Epithelial cell of prostate (primary cell): ENCODE measurements around the gene PRXL2B.
"Not testable (repeated sequence)": the region's sequence is repeated elsewhere in the genome, so short reads cannot be mapped to it uniquely, and the experiment has no call there.

Experiments used
- DNase-seq: peaks from one replicate; pipeline ENCODE4 v3.0.0-alpha.2; 2011; ENCODE audit warnings: low read depth, low spot score
- H3K27ac ChIP-seq: fragments of 450-650 bp; 2 replicates; pipeline ENCODE4 v1.5.1; 2017; ENCODE audit warnings: mild to moderate bottlenecking

Gene PRXL2B

GRCh38 chr1:2549367-2550029, 37.1 kb upstream of the PRXL2B start:
- H3K27ac ChIP-seq: peak overlapping the region; percentile 85
- not testable (repeated sequence) for DNase-seq

- H3K27ac ChIP-seq, DNase-seq: not testable (repeated sequence)
These were observed 36.2 kb upstream of the PRXL2B start for GRCh38 chr1:2550309-2550861.

DNA sequence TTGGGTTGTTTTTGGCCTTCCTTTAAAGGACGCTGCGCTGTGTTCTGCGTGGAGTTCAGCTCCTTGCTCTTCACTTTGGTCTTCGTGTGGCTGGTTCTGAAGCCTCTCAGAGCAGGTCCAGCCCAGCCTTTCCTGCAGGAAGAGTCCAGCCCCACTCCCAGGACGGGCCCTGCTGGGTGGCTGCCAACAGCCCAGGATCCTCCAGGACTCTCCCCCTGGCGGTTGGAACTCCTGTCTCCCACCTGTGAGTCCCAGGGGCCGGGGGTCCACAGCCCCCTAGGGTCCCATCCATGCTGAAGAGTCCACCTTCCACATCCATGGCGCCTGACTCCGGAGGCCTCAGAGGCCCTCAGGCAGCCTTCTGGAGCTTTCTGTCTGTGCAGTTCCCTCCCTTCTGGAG, 35.0 kb upstream of the PRXL2B start:
- not testable (repeated sequence) for DNase-seq, H3K27ac ChIP-seq

- H3K27ac ChIP-seq: no peak overlapping the region
- no peak for DNase-seq
These were observed 34.4 kb upstream of the PRXL2B start for GRCh38 chr1:2552189-2552588.

GRCh38 chr1:2553076-2553475, 33.5 kb upstream of the PRXL2B start:
- DNase-seq, H3K27ac ChIP-seq: not testable (repeated sequence)

DNA sequence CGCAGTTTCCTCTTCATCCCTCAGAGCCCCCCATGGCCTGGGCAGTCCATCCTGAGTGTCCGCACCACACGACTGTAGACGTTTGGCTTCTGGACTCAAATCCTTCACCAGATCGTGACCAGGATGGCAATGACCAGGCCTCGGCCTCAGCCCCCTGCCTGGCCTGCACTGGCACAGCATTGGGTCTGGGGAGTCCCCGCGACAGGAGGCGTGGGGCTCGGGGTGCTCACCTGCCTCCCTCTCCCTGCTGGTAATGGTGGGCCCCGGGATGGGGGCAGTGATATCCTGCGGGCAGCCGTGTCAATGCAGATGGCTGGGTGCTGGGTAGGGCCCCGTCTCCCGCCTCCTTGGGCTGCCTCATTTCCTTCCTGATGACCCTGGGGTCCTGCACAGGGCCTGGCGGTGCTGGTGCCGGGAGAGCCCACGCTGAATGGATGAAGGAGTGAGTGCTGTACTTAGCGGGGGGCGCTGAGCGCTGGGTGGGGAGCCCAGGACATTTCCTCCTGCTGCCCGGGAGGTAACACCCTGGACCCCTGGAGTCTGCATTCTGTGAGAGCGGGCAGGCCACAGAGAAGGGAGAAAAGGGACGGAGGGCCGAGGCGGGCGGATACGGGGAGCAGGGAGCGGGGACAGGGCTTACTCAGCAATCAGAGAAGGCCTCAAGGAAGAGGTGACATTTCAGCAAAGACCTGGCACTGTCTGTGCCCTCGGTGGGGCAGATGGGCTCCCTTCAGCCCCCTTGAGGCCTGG, 32.5 kb upstream of the PRXL2B start:
- H3K27ac ChIP-seq: no peak overlapping the region
- no peak for DNase-seq

GRCh38 chr1:2554621-2555387, 31.8 kb upstream of the PRXL2B start:
- H3K27ac ChIP-seq: no peak overlapping the region
- DNase-seq: no peak

GRCh38 chr1:2555634-2556276, 30.8 kb upstream of the PRXL2B start:
- H3K27ac ChIP-seq: peak overlapping the region; percentile 52
- DNase-seq: no peak

- no peak for DNase-seq
- peak within 1 kb of the TSS; percentile 52 for H3K27ac ChIP-seq
These were observed 30.3 kb upstream of the PRXL2B start, which contains the start of gene TNFRSF14 for GRCh38 chr1:2556277-2556677. Gene TNFRSF14 (plus strand): TSS chr1:2556371. CDS start chr1:2556665, 294 bp downstream.

DNA sequence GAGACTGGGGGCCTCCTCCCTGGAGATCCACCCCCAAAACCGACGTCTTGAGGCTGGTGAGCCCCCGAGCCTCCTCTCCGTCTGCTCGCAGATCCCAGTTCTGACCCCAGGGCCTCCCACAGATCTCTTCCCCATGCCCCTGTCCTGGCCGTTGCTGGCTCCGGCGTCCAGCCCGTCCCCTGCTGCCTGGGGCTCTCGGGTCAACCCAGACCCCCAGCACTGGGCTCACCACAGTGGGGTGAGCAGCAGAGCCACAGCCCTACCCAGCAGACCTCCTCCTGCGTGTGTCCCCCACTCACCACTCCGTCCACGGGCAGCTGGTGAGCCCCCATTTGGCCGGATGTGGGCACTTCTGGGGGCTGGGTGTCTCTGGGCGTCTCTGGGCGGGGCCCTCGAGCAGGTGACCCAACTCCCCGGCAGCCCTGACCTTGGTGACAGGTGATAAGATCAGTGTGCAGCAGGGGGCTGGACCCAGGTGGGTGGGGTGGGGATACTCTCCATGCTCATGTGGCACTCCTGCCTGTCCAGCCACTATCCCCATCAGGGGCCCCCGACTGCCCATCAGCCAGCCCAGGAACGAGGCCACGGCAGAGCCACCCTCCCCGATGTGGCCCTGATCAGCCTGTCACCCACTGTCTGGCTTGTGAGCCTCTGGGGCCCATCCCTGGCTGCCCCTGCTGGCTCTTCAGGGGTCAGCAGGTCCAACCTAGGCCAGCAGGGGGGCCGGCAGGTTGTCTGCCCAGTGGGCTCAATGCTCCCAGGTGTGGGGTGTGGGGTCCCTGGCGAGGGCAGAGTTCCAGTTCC, 29.7 kb upstream of the PRXL2B start:
- DNase-seq: no peak
- peak overlapping the region; percentile 52 for H3K27ac ChIP-seq

DNA sequence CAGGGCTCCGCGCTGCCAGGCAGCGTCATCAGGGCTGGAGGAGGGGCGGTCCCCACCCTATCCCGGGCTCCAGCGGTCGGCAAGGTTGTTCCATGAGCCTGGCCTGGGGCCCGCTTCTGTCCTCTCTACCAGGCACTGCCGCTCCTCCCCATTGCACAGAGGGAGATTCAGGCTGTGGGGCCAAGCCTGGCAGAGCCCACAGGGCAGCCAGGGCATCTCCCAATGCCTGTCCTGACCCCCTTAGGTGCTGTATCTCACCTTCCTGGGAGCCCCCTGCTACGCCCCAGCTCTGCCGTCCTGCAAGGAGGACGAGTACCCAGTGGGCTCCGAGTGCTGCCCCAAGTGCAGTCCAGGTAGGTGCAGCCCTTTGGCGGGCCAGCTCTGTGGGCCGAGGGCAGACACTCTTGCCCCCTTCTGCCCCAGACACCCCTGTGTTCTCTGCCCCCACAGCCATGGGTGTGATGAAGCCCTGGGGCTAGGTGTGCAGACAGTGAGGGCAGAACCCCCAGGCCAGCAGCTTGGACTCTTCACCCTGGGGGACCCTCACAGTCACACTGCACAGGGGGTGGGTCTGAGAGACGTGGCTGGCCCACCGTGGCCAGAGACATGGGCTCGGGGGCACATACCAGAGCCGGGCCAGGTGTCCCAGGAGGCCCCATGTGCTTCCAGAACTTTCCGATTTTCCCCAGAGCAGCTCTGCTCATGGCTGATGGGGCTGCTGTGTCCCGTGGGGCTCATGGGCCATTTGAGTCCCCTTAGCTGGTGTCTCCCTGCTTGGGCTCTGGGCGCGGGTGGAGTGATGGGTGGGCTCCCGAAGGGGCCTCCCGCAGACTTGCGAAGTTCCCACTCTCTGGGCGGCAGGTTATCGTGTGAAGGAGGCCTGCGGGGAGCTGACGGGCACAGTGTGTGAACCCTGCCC, 28.8 kb upstream of the PRXL2B start:
- DNase-seq: no peak
- H3K27ac ChIP-seq: no peak overlapping the region

GRCh38 chr1:2558420-2558819, 28.2 kb upstream of the PRXL2B start:
- no peak overlapping the region for H3K27ac ChIP-seq
- no peak for DNase-seq

- no peak for DNase-seq
- no peak overlapping the region for H3K27ac ChIP-seq
These were observed 27.7 kb upstream of the PRXL2B start for GRCh38 chr1:2558861-2559260.

DNA sequence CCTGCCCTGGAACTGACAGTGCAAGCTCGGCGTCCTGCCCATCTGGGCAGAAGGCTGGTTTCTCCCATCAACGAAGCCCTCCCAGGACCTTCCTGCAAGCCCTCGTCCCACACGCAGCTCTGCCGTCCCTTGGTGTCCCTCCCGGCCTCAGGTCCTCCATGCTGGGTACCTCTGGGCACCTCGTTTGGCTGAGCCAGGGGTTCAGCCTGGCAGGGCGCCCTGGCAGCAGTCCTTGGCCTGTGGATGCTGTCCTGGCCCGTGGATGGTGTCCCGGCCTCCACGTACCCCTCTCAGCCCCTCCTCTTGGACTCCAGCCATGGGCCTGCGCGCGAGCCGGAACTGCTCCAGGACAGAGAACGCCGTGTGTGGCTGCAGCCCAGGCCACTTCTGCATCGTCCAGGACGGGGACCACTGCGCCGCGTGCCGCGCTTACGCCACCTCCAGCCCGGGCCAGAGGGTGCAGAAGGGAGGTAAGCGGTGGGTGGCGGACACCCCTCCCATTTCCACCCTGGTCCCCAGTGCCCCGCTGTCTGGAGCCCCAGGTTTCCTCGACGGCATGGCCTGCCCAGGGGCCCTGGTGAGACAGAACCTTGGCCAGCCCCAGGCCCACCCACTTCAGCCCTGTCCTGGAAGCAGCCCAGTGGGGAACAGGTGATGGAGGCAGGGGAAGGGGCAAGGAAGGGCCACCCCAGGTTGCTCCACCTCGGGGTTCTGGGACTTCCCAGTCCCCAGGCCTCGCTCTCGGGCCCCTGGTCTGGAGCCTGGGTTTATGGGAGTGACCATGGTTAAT, 26.9 kb upstream of the PRXL2B start:
- no peak overlapping the region for H3K27ac ChIP-seq
- no peak for DNase-seq

GRCh38 chr1:2560299-2561073, 26.1 kb upstream of the PRXL2B start:
- no peak overlapping the region for H3K27ac ChIP-seq
- DNase-seq: no peak

- no peak overlapping the region for H3K27ac ChIP-seq
- no peak for DNase-seq
These were observed 25.1 kb upstream of the PRXL2B start for GRCh38 chr1:2561446-2561845.
